RPMI7951 (cell line): ENCODE results near the gene SCAMP4. TPM values are rescaled to one million over a fixed set of nuclear protein-coding genes. Genes with fewer than 3 reads are reported as not detected.

Experiments used
- DNase-seq: peaks from one replicate; pipeline ENCODE4 v3.0.0-alpha.2; 2012; ENCODE audit warnings: low read depth
- total RNA-seq: library from RNA; depleted of rRNA; stranded (reverse); fragments of >200 nt; shearing (Covaris generic); gene quantifications from 2 replicates; pipeline ENCODE4 v1.2.3, GENCODE V29; 2014; rRNA removed

The SCAMP4 gene, protein sequence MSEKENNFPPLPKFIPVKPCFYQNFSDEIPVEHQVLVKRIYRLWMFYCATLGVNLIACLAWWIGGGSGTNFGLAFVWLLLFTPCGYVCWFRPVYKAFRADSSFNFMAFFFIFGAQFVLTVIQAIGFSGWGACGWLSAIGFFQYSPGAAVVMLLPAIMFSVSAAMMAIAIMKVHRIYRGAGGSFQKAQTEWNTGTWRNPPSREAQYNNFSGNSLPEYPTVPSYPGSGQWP
- 55.2 and 67.9 TPM in 2 replicates for total RNA-seq

DNA sequence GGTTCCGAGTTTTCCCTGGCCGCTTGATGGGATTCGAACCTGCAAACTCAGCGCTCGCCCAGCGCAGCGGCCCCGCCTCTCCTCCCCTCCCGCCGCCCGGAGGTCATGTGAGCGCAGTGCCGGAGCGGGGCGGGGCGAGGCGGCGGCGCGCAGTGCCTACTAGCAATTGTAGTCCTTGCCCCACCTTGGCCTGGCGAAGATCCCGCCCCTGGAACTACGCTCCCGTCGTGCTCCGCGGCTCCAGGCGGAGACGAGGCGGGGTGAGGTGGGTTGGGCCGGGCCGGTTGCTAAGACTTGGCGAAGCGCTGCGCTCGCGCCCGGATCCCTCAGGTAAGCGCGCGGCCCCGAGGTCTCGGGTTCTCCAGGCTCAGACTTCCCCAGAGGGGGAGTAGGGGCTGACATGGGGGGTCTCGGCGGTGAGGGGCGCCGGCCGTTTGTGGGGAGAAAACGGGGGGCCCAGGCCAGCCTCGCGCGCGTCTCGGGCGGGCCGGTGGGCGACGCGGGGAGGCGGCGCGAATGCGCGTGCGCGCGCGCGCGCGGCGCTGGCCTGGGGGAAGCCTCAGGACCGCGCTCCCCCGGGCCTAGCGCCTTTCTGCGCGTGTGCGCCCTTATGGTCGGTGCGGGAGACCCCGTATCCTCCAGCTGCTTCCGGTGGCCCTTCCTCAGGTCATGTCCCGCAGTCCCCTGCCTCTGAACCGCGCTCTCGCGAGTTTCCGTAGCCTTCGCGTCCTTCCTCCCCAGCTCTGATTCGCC, at the start of gene SCAMP4, which contains the start of gene ADAT3:
SCAMP4 (plus strand) TSS at position 290 of the 753 bp plus-strand sequence. CDS start 9,621 bp downstream, outside the sequence.
ADAT3 (plus strand) TSS at position 290 of the 753 bp plus-strand sequence. CDS start 6,649 bp downstream, outside the sequence.
- peak; percentile 98 for DNase-seq

DNA sequence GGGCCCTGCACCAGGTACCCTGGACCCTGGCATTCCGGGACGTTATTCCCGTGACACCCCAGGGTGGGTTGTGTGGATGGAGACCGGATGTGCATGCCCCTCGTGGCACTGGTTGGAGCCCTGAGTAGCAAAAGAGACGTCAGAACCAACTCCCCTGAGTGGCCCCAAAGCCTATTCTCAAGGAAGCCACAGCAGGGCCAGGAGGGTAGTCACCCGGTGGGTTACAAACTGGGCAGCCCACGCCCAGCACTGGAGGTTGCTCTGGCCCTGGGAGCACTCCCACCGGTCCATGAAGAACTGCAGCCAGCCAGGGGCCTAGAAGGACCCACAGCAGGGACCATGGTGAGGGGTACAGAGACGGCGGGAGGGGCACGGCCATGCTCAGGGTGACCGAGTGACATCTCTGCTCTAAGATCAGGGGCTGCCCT, 49.4 kb upstream of the SCAMP4 start:
- no peak for DNase-seq

DNA sequence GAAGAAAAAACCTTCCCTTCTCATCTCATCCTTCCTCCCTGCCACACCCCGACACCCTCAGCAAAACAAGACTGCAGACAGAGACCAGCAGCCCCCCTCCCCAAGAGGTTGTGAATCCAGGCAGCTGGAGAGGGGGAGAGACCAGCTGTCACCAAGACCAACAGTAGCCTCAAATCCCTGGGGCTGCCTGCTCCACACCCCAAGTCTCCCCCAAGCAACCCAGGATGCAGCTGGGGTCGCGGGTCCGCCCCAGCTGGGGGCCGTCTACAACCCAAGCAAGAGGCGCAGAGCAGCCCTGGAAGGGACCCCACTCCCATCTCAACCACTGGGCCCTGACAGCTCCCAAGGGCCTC, 48.9 kb upstream of the SCAMP4 start:
- DNase-seq: no peak

DNA sequence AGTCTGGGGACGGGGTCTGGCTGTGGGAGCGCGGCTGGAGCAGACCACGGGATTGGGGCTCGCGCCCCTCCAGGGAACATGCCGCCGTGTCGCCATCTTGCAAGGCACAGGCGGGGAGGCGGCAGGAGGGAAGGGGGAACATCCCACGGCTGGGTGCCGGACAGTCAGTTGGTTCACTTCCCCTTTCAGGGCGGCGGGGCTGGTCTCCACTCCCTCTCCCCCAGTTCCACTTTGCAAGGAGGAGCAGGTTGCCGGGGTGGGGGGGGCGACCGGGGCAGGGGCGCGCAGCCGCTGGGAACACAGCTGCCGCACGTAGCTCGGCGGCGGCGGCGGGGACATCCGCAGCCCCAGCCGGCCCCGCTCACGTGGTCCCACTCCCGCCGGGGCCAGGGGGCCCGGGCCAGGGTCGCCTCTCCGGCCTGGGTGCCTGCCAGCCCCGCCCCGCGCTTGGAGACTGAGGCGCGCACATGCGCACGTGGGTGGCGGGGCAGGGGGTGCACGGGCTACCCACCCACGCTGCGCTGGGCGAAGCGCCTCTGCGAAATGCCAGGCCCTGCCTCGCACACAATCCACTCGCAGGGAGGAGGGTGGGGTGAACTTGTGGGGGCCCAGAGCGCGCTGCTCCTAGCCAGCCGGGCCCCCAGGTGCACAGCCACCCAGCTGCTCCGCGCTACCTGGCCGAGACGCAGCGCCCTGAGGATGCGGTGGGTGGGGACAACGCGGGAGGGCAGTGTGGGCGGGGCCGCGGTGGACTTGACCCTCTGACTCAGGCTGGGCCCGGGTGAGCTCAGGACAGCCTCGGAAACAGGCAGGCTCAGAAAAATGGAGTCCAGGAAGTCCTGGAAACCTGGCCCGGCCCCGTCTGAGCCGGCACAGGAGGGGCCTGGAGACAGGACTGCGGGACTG, 48.2 kb upstream of the SCAMP4 start:
- DNase-seq: peak; percentile 74

DNA sequence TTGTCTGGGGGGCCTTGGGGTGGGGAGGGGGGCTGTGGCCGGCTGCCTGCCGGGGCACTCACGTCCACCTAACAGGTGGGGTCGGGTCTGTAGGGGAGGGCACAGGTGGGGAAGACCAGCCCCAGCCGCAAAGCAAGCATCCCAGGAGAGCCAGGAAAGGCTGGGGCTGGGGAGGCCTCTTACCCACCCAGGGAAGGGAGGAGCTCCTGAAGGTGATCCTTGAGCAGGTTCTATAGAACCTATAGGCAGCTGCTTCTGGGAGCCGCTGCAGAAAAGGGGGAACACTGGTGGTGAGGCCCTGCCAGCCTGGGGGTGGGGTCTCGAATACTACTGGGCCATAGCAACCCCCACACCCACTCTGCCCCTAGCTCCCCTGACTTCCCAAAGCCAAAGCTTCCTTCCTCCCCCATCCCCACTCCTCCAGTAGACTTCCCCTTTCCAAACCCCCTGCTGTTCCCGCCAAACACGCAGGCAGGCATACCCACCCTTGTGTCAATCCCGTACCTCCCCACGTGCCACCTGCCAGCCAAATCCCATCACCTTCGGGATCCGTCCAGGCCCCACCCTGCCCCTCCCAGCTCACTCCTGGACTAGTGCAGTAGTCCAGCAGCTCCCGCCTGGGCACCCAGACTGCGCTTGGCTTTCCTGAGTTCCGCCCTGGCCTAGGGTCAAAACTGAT, 47.4 kb upstream of the SCAMP4 start:
- DNase-seq: no peak

DNA sequence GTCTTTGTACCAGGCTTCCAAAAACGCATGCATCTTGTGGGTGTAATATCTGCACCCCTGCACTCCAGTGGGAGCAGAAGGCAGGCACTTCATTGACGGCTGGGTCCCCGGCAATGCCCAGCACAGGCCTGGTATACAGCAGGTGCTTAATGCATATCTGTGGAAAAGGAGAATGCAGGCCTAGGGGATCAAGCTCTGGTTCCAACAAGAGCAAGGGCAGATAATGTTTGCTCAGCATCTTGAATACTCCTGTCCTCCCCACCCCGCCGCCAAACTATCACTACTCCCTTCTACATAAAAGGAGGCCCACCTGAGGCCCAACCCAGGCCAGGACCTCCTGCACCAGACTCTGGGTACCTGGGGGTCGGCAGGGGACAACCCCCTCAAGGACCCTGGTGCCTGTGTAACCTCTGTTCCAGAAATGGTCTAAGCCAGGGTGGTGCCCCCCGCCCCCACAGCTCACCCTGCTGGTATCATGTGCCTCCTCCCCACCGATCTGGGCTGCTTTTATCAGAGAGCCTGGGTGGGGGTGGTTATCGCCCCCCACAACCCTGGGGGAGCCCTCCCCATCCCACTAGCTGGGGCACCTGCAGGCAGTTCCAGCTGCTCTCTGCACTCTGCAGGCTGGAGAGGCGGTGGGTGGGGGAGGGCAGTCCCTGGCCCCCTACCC, 46.7 kb upstream of the SCAMP4 start:
- DNase-seq: no peak

DNA sequence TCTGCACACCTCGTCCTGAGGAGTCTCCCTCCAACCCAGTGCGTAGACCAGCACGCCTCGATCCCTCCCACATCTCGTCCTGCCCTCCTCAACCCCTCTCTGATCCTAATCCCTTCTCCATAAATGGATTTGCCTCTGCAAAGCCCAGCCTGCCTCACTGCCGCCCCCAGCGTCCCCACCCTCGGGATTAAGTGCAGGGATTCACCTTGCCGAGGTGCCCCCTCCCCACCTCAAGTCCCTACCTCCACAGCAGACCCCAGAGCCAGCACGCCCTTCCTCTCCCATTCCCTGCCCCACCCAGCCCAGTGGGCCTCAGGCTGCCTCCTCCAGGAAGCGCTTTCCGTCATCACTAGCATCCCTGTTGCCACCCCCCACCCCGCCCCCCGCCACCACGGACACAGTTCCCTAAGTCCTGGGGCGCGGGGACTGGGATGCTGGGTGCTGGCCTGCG, 45.8 kb upstream of the SCAMP4 start:
- no peak for DNase-seq

DNA sequence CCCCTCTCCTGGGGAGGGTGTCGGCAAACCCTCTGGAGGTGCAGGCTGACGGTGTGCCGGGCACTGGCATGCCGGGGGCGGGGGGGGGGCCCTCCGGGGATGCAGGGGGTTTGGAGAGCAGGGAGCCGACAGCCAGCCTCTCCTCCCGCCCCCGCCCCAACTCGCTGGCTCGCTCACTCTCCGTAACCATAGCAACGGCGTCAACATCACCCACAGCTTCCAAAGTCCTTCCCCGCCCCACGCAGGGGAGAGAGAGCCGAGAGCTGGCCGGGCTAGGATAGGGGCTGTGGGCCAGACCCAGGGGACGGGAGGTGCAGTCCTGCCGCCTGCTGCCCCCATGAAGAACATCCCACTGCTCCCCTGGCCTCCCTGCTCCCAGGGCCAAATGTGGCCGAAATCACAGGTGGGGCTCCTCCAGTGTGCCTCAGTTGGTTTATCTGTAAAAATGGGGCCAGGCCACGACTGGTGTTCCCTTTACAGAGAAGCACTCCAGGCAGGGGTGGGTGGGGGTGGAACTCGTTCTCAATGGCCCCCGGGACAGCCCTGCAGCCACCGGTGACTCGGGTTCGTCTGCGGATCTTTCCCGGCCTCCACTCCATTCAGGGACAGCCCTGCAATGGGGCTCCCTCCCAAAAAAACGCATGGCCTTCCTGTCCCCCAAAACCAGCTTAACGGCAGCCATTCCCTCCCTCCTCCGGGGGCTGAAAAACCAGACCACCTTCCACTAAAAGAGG, 45.0 kb upstream of the SCAMP4 start:
- peak; percentile 59 for DNase-seq

DNA sequence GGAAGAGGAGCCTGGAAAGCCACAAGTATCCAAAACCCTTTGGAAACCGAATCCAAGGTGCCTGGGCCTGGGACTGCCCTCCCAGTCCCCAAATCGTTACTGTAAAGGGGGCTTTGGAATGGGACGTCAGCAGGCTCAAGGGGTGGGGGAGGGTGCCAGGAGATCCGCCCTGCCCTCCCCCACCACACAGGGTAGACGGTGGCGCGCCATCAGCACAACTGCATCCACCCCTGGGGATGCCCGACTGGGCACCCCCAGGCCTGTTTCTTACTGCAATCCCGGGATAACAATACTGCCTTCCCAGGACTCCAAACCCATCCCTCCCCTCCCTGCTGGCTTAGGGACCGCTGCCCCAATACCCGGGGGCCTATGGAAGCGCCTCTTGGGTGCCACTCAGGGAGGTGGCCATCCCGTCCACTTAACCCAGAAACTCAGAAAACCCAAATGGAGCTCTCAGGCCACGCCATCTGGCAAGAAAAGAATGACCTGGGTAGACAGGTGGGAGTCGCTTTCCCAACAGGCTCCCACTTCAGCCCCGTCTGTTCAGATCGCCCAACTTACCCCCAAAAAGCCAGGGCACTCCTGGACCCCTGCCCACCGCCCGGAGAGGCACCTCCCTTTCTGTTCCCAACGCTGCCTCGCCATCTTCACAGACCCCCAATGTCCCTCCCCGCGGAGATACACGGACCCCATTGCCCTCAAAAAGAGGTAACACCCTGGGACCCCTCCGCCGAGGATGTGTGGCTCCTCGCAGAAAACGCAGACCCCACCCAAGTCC, 44.2 kb upstream of the SCAMP4 start:
- no peak for DNase-seq

DNA sequence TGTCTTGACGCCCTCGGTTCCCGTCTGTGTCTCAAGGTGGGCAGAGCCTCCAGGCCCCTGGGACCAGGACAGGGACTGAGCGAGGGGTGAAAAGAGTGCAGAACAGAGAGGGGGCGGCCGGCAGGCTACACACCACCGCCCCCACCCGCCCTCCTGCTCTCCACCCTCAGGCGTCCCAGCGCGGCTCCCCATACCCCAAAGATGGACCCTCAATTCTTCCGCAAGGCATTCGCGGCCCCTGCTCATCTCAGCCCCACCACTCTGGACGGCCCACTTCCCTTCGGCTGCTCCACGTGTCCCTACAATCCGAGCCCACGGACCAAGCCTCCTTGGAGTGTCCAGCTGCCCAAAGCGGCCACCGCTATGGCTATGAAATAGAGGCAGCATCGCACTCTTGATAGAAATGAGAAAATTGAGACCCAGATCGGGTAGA, 43.6 kb upstream of the SCAMP4 start:
- no peak for DNase-seq

DNA sequence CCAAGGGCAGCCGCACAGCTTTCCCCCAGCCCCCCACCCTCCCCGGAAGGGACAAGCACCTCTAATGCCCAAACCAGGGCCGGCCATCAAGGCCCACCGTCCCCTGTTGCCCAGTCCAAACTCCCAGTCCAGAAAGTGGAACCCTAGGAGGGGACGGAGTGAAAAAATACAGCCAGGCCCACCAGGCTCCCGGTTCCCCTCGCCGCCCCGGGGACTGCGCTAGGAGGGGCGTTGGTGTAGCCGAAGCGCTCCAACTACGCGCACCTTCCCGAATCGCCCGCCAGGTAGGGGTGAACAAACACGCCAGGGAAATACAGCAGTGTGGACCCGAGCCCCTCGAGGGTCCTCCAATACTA, 43.2 kb upstream of the SCAMP4 start:
- DNase-seq: no peak

DNA sequence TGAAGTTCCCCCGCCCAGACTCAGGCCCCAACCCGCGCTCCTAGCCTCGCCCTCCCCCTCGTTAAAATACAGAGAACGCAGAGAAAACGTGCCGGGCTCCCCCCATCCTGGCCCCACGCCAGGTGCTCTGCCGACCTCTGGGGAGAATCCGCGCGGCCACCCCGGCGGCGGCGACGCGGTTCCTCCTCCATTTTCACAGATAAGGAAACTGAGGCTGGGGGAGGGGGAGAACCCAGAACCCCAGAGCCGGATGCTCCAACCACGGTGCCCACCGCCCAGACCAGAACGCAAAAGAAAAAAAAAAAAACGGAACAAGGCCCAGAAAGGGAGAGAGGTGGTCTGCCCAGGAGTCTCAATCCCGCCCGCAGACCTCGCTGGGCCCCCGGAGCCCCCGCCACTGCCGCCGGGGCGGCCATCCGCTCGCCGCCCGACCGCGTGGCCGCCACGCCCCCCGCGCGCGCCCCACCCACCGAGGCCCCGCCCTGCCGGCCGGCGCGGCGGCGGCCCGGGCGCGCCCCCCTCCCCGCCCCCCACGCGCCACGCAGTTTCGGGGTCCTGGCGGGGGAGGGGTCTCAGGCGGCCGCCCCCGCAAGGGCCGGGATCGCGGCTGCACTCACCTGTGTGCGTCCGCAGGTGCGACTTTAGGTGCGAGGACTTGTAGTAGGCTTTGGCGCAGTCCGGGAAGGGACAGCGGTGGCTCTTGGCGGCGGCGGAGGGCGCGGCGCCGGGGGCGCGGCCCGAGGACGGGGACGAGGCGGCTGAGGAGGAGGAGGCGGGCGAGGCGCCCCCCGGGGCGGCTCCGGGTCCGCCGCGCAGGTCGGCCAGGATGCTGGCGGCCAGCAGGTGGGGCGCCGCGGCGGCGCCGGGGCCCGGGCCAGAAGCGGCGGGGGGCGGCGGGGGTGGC, 42.5 kb upstream of the SCAMP4 start:
- DNase-seq: no peak

DNA sequence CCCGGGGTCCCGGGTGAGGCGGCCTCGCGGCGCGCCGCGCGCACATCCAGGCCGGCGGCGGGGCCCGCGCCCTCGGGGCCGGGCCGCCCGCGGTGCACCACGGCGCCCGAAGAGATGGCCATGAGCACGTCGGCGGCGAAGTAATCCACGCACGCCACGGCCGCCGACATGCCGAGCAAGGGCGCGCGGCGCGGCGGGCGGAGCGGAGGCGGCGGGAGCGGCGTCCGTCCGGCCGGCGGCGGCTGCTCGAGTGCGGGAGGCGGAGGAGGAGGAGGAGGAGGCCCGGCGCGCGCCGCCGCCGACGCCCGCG, 41.9 kb upstream of the SCAMP4 start, which contains the start of gene KLF16:
KLF16 (minus strand) TSS at position 252 of the 310 bp plus-strand sequence; CDS start at position 170, 82 bp downstream.
- no peak for DNase-seq

DNA sequence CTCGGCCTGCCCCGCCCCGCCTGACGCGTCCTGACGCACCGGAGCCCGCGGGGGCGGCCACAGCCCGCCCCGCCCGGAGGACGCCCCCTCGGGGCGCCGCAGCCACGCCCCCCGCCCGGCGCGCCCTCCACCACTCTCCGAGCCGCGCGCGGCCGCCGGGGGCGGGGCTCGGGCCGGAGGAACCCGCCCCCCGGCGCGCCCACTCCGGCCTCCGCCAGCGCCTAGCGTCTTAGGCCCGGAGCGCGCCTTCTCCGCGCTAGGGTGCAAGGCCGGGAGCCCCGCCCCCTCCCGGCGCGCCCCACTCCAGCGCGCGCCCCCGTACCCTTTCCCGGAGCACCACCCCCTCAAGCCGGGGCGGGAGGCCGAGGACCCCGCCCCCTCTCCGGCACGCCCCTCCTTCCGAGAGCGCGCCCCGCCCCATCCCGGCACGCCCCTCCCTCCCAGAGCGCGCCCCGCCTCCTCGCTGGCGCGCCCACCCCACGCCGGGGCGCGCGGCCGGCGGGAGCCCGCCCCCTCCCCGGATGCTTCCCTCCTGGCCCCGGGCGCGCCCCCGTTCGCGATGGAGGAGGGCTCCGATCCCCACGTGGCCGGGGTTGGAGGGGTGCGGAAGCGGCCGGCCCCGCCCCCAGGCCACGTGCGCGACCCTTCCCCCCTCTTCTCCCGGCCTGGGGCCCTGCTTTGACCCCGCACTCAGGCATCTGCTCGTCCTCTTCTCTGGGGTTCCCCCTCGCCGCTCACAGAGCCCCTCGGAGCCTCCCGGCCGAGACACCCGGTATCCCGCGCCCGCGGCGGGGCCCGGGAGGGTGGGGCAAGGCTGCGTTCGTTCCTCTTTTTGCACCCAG, 41.3 kb upstream of the SCAMP4 start:
- DNase-seq: peak; percentile 90

DNA sequence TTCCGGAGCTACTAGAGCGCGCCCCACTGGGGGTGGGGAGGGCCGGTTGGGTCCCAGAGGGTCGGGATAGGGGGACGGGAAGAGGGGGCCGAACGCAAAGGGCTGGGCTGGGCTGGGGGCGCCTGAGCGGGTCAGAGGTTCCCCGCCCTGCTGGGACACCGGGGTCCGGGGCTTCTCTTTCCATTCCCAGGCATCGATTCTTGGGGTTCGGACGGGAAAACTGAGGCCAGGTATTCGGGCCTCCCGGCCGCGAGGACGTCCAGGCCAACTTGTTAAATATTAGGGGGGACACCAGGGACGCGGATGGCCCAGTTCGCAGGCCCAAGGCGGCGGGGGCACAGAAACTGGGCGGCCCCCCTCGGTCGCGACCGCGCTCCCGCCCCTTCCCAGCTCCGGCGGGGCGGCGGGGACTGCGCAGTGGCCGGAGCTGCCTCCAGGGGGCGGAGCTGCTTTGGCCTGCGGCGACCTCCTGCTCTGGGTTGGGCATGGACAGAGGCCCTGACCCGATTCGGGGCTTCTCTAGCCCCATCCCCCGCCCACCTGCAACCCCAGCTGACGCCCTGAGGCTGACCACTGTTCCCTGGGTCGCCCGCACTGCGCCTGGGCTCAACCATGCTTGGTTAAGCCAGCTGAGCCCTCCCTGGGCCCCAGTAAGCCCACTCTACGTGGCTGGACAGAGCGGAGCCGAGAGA, 40.6 kb upstream of the SCAMP4 start:
- peak; percentile 74 for DNase-seq

DNA sequence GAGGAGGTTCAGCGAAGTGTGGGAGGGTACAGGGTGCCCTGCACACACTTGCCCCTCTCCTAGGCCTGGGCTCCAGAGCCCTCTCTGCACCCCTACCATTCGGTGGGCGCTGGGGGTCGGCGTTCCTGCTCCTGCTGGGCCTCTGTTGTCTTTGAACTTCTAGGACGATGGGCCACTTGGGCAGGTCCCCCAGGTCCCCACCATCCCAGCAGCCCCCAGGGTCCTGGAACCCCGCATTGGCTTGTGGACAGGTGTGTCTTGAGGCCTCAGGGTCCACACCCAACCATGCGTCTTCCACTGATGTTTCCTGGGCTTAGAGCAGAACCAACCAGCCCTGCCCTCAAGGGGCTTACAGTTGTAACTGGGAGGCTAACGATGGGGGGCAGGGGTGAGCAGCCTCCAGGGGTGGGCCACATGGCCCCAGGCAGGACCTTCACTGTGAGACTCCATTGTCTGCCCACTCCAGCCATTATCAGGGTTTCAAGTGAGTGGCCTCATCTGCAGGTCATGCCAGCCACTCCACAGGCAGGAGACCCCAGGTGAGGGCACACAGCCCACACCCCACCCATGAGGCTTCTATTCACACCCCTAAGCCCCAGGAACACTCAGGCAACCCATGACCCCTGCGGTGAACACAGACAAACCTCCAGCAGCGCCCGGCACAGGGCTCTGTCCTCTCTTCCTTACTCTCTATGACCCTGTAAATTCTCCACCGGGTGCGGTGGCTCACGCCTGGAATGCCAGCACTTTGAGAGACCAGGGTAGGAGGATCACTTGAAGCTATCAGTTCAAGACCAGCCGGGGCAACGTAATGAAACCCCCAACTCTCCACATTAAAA, 39.8 kb upstream of the SCAMP4 start:
- no peak for DNase-seq
